ENCODE data around the gene PEMT. TPM values are rescaled to one million over a fixed set of nuclear protein-coding genes. Genes with fewer than 3 reads are reported as not detected.

Gene PEMT
- total RNA-seq, 2 experiments from 2014 or later = 51.7 to 53.2 TPM

DNA sequence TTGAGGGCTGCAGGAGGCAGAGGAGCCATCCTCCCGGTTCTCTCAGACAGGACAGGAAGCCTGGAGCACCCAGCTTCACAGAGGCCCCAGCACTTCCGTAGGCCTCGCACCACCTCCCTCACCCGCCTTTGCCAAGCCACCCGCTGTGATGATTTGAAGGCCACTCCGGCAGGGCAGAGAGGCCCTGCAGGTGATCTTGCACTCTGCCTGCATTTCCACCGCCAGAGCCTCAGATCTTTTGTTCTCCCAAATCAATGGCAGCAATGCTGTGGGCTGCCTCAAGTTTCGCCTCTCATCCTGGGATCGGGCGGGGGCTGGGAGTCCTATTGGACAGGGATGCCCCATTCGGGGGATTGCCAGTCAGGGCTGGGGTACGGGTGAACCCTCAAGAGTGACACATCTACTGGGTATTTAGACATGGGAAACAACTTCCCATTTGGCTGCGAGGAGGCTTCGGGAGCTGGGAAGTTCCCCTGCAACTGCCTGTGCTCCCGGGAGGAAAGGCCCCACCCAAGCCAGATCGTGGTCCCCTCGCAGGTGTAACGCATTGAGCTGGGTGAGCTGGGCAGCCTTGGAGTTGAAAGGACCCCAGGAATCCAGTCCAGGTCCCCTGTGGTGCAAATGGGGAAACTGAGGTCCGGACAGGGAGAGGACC, 34.8 kb upstream of the PEMT start:
- no peak for DNase-seq
- ATAC-seq = no peak
- TF ChIP-seq, protein P1, sequence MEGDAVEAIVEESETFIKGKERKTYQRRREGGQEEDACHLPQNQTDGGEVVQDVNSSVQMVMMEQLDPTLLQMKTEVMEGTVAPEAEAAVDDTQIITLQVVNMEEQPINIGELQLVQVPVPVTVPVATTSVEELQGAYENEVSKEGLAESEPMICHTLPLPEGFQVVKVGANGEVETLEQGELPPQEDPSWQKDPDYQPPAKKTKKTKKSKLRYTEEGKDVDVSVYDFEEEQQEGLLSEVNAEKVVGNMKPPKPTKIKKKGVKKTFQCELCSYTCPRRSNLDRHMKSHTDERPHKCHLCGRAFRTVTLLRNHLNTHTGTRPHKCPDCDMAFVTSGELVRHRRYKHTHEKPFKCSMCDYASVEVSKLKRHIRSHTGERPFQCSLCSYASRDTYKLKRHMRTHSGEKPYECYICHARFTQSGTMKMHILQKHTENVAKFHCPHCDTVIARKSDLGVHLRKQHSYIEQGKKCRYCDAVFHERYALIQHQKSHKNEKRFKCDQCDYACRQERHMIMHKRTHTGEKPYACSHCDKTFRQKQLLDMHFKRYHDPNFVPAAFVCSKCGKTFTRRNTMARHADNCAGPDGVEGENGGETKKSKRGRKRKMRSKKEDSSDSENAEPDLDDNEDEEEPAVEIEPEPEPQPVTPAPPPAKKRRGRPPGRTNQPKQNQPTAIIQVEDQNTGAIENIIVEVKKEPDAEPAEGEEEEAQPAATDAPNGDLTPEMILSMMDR (IDR thresholded peaks at IDR 0.05) = no peak
- Mint-ChIP-seq H3K9me3 (no peaks in the 10 kb centered on the region), H3K4me3 (no peak overlapping the region), H3K4me1 (ENCODE audit: low read depth) (peaks cover 8% of the 10 kb centered on the region), H3K36me3 (ENCODE audit: low read depth) (no peaks in the 10 kb centered on the region), H3K27ac (no peak overlapping the region), H3K27me3 (no peaks in the 10 kb centered on the region)
- intact Hi-C loops (cut with micrococcal nuclease) = no loop called here
- POLR2A ChIA-PET = no interaction called here
- CTCF ChIA-PET = no interaction called here

DNA sequence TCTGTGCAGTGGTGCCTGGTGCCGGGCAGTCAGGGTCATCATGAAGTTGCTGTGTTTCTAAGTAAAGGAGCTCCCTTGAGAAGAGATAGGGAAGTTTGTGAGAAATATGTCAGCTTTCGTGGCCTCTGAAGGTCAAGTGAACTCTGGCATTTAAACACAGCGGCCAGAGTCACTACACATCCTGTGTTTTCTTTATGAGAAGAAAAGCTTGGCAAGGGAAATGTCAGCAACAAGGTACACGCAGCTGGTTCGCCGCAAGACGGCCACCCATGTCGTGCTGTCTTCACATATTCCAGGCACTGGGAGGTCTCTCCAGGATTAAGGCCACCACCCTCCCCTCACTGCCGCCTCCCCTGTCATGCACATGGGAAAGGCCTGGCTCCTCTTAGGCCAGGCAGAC, 33.2 kb upstream of the PEMT start:
- no peak for DNase-seq
- no peaks in the 10 kb centered on the region for H3K9me3 Mint-ChIP-seq
- no peak overlapping the region for H3K4me3 Mint-ChIP-seq
- intact Hi-C loops (cut with micrococcal nuclease) = no loop called here
- TF ChIP-seq, protein P1 (IDR thresholded peaks at IDR 0.05) = no peak
- CTCF ChIA-PET = interaction anchor here (1.0 to 2.0 kb wide), 2 partner anchors 11 to 18 kb away, joined by 3 to 6 read pairs; no protein-coding TSS in a partner anchor
- no peaks in the 10 kb centered on the region for H3K36me3 Mint-ChIP-seq (ENCODE audit: low read depth)
- ATAC-seq = no peak
- POLR2A ChIA-PET = no interaction called here
- peaks cover 8% of the 10 kb centered on the region for H3K4me1 Mint-ChIP-seq (ENCODE audit: low read depth)
- H3K27me3 Mint-ChIP-seq = no peaks in the 10 kb centered on the region
- no peak overlapping the region for H3K27ac Mint-ChIP-seq

DNA sequence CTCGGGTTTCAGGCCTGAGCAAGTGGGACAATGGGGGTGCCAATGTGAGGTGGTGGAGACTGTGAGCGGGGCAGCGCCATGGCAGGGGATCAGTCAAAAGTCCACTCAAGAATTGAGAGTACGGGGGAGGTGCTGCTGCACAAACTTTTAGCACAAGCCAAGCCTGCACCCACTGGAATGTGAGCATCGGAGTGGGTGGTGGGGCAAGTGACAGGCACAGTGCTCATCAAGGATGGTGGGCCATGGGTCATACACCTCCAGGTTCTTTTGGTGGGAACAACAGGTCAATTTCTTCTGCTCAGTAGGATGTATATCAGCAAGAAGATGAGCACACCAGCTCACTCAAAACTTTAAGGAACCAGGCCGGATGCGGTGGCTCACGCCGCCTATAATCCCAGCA, 32.4 kb upstream of the PEMT start:
- Mint-ChIP-seq H3K4me1 (ENCODE audit: low read depth) (peaks cover 5% of the 10 kb centered on the region), H3K9me3 (no peaks in the 10 kb centered on the region), H3K4me3 (no peak overlapping the region), H3K36me3 (ENCODE audit: low read depth) (no peaks in the 10 kb centered on the region), H3K27ac (no peak overlapping the region), H3K27me3 (no peaks in the 10 kb centered on the region)
- no peak for DNase-seq
- TF ChIP-seq, protein P1 (IDR thresholded peaks at IDR 0.05) = no peak
- POLR2A ChIA-PET = no interaction called here
- no peak for ATAC-seq
- CTCF ChIA-PET = interaction anchor here (1.0 to 2.0 kb wide), 2 partner anchors 10 to 18 kb away, joined by 3 to 6 read pairs; no protein-coding TSS in a partner anchor
- intact Hi-C loops (cut with micrococcal nuclease) = no loop called here

DNA sequence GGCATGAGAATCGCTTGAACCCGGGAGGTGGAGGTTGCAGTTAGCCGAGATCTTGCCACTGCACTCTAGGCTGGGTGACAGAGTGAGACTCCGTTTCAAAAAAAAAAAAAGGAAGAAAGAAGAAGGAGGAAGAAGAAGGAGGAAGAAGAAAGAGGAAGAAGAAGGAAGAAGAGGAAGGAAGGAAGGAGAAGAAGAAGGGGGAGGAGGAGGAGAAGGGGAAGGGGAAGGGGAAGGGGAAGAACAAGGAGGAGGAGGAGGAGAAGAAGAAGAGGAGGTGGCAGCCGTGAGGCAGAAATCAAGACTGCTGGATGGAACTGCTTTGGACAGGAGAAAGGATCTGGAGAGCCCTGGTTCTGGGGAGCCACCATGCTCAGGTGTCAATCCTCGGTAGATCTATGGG, 29.7 kb upstream of the PEMT start:
- DNase-seq (no peak), ATAC-seq (no peak)
- no peak overlapping the region for H3K4me3 Mint-ChIP-seq
- ChIA-PET CTCF (interaction anchor here (0.6 to 2.0 kb wide), 2 partner anchors 11 to 125 kb away, joined by 3 to 6 read pairs; partner anchors contain the start of gene RASD1), POLR2A (no interaction called here)
- H3K27me3 Mint-ChIP-seq = no peaks in the 10 kb centered on the region
- TF ChIP-seq, protein P1 (IDR thresholded peaks at IDR 0.05) = no peak
- H3K9me3 Mint-ChIP-seq = no peaks in the 10 kb centered on the region
- intact Hi-C loops (cut with micrococcal nuclease) = no loop called here
- H3K36me3 Mint-ChIP-seq (ENCODE audit: low read depth) = no peaks in the 10 kb centered on the region
- H3K4me1 Mint-ChIP-seq (ENCODE audit: low read depth) = no peaks in the 10 kb centered on the region
- no peak overlapping the region for H3K27ac Mint-ChIP-seq

DNA sequence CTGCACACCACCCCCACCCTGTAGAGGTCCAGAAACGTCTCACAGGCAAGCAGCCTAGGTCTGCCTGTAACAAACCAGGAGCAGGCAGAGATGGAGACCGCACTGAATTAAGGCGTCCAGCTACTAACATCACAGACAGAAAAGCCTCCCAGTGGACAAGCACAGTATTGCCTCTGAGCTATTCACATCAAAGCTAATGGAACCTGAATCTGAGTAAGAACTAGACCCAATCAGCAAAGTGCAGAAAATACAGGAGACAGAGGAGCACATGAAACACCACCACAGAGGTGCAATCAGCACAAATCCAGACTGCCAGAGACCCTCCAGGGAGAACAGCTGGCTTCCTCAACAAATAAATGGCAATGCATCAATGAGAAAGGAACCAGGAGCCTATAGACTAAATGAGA, 22.2 kb upstream of the PEMT start:
- no peak overlapping the region for H3K27ac Mint-ChIP-seq
- no peaks in the 10 kb centered on the region for H3K27me3 Mint-ChIP-seq
- intact Hi-C loops (cut with micrococcal nuclease) = no loop called here
- H3K9me3 Mint-ChIP-seq = peaks cover 2% of the 10 kb centered on the region
- TF ChIP-seq, protein P1 (IDR thresholded peaks at IDR 0.05) = peak; percentile 59
- DNase-seq = peak; percentile 80
- ChIA-PET CTCF (interaction anchor here (0.7 to 3.4 kb wide), 22 partner anchors 9 to 450 kb away, joined by 3 to 27 read pairs (median 4); partner anchors contain the start of genes PEMT and RASD1), POLR2A (no interaction called here)
- peaks cover 3% of the 10 kb centered on the region for H3K4me1 Mint-ChIP-seq (ENCODE audit: low read depth)
- no peaks in the 10 kb centered on the region for H3K36me3 Mint-ChIP-seq (ENCODE audit: low read depth)
- ATAC-seq = peak; percentile 99
- H3K4me3 Mint-ChIP-seq = no peak overlapping the region
